AG04450 (cell line): ENCODE data around the gene PAK1IP1. TPM values are rescaled to one million over a fixed set of nuclear protein-coding genes. Genes with fewer than 3 reads are reported as not detected.

Source experiments
- CTCF ChIA-PET: fragments of 300-600, 350-600 bp; formaldehyde crosslinking; extraction: SDS; loops from one replicate; lab custom pipeline; 2022; ENCODE audit warnings: antibody characterized with exemption, inconsistent platforms; lab: Charles Lee
- POLR2A ChIA-PET: fragments of 350-600 bp; formaldehyde crosslinking; extraction: SDS; loops from one replicate; lab custom pipeline; 2021; ENCODE audit warnings: antibody characterized with exemption, inconsistent platforms; lab: Yijun Ruan, JAX
- DNase-seq: peaks from one replicate; pipeline ENCODE4 v3.0.0-alpha.2; 2011; ENCODE audit warnings: low read depth, low spot score
- H3K27ac ChIP-seq: one replicate; pipeline ENCODE4 v1.5.1; 2012; ENCODE audit warnings: low read depth, low read length, control low read depth
- H3K27me3 ChIP-seq: one replicate; pipeline ENCODE4 v1.6.0; 2012; ENCODE audit warnings: low read length; ENCODE audit not compliant: control insufficient read depth, insufficient read depth
- H3K4me3 ChIP-seq: 2 replicates; pipeline ENCODE4 v1.5.1; 2011; ENCODE audit warnings: mild to moderate bottlenecking, low read depth, low read length, control low read depth
- H3K9me3 ChIP-seq: 2 replicates; pipeline ENCODE4 v1.5.1; 2012; ENCODE audit warnings: low read length; ENCODE audit not compliant: control insufficient read depth, insufficient read depth
- CTCF ChIP-seq: IDR thresholded peaks from 2 replicates; pipeline ENCODE4 v1.5.1; 2011; ENCODE audit warnings: low read depth, low read length, control low read depth, inconsistent platforms
- polyA plus RNA-seq: library from polyadenylated mRNA; depleted of rRNA; stranded (reverse); fragments of >200 nt; gene quantifications from 2 replicates; pipeline ENCODE4 v1.2.3, GENCODE V29; 2011

Gene PAK1IP1
- polyA plus RNA-seq, 1 experiment: 24.2 TPM

GRCh38 chr6:10684618-10685017, 10.2 kb upstream of the PAK1IP1 start:
- ChIA-PET POLR2A (no interaction called here), CTCF (no interaction called here)
- H3K4me3 ChIP-seq: no peak overlapping the region
- H3K27me3 ChIP-seq: peaks cover 14% of the 10 kb centered on the region
- TF ChIP-seq CTCF: no peak
- H3K9me3 ChIP-seq: no peaks in the 10 kb centered on the region
- H3K27ac ChIP-seq: no peak overlapping the region
- no peak for DNase-seq

- CTCF ChIA-PET: no interaction called here
Measured at GRCh38 chr6:10685092-10685915, 9.5 kb upstream of the PAK1IP1 start.

GRCh38 chr6:10686901-10687300, 7.9 kb upstream of the PAK1IP1 start:
- Histone ChIP-seq H3K27me3 (peaks cover 14% of the 10 kb centered on the region), H3K9me3 (no peaks in the 10 kb centered on the region), H3K4me3 (no peak overlapping the region), H3K27ac (no peak overlapping the region)
- CTCF ChIA-PET: no interaction called here
- POLR2A ChIA-PET: no interaction called here
- no peak for DNase-seq
- TF ChIP-seq CTCF: no peak

More at GRCh38 chr6:10685092-10685915, 9.5 kb upstream of the PAK1IP1 start:
- POLR2A ChIA-PET: no interaction called here
- no peak for TF ChIP-seq CTCF
- Histone ChIP-seq H3K27me3 (peaks cover 14% of the 10 kb centered on the region), H3K4me3 (no peak overlapping the region), H3K27ac (no peak overlapping the region), H3K9me3 (no peaks in the 10 kb centered on the region)
- DNase-seq: no peak

- DNase-seq: no peak
- Histone ChIP-seq H3K27me3 (peaks cover 14% of the 10 kb centered on the region), H3K4me3 (no peak overlapping the region), H3K9me3 (no peaks in the 10 kb centered on the region), H3K27ac (no peak overlapping the region)
- ChIA-PET POLR2A (no interaction called here), CTCF (no interaction called here)
- no peak for TF ChIP-seq CTCF
Measured at GRCh38 chr6:10687582-10687981, 7.2 kb upstream of the PAK1IP1 start.

- H3K27me3 ChIP-seq: peaks cover 7% of the 10 kb centered on the region
- no peaks in the 10 kb centered on the region for H3K9me3 ChIP-seq
- no peak for DNase-seq
- ChIA-PET CTCF (interaction anchor here (0.7 kb wide), 1 partner anchor 157 kb away, joined by 3 read pairs; no protein-coding TSS in a partner anchor), POLR2A (no interaction called here)
- H3K4me3 ChIP-seq: no peak overlapping the region
- no peak overlapping the region for H3K27ac ChIP-seq
- no peak for TF ChIP-seq CTCF
Measured at GRCh38 chr6:10690651-10691445, 3.9 kb upstream of the PAK1IP1 start.
